ENCODE measurements around the gene DLL3.
A peak's percentile ranks its signal among the peaks of the same experiment; 100 is the strongest.

The DLL3 gene

GRCh38 chr19:39515551-39516191 is 16.9 kb downstream of the DLL3 start:
- DNase-seq (ENCODE audit: low read depth in 1 of 2, low spot score in 1 of 2) = no peak

GRCh38 chr19:39516270-39516669 is 17.5 kb downstream of the DLL3 start:
- DNase-seq (ENCODE audit: low read depth in 1 of 2, low spot score in 1 of 2) = no peak

GRCh38 chr19:39517432-39517831 is 18.7 kb downstream of the DLL3 start:
- DNase-seq (ENCODE audit: low read depth in 1 of 2, low spot score in 1 of 2) = no peak

GRCh38 chr19:39518458-39518857 is 19.7 kb downstream of the DLL3 start:
- no peak for DNase-seq (ENCODE audit: low read depth in 1 of 2, low spot score in 1 of 2)

GRCh38 chr19:39518975-39519374 is 20.2 kb downstream of the DLL3 start:
- DNase-seq (ENCODE audit: low read depth in 1 of 2, low spot score in 1 of 2) = no peak

GRCh38 chr19:39520541-39521484 is 22.1 kb downstream of the DLL3 start:
- no peak for DNase-seq (ENCODE audit: low read depth in 1 of 2, low spot score in 1 of 2)

GRCh38 chr19:39524495-39524894 is 25.7 kb downstream of the DLL3 start:
- no peak for DNase-seq (ENCODE audit: low read depth in 1 of 2, low spot score in 1 of 2)

- DNase-seq (ENCODE audit: low read depth in 1 of 2, low spot score in 1 of 2) = no peak
Observed at GRCh38 chr19:39525205-39525604, 26.5 kb downstream of the DLL3 start.

- DNase-seq (ENCODE audit: low read depth in 1 of 2, low spot score in 1 of 2) = no peak
Observed at GRCh38 chr19:39531834-39532232, 33.1 kb downstream of the DLL3 start.

- peak; percentile 87 to 89 for DNase-seq (ENCODE audit: low read depth in 1 of 2, low spot score in 1 of 2)
Observed at GRCh38 chr19:39532233-39533002, 33.7 kb downstream of the DLL3 start, which contains the start of gene EID2B. EID2B (minus strand) TSS chr19:39532852; CDS start chr19:39532802, 50 bp downstream.

- DNase-seq (ENCODE audit: low read depth in 1 of 2, low spot score in 1 of 2) = no peak
Observed at GRCh38 chr19:39533003-39533512, 34.3 kb downstream of the DLL3 start.

- no peak for DNase-seq (ENCODE audit: low read depth in 1 of 2, low spot score in 1 of 2)
Observed at GRCh38 chr19:39533791-39534190, 35.0 kb downstream of the DLL3 start.

GRCh38 chr19:39539165-39539517 is 40.4 kb downstream of the DLL3 start:
- no peak for DNase-seq (ENCODE audit: low read depth in 1 of 2, low spot score in 1 of 2)

- DNase-seq (ENCODE audit: low read depth in 1 of 2, low spot score in 1 of 2) = peak; percentile 84 to 88
Observed at GRCh38 chr19:39539518-39540332, 41.0 kb downstream of the DLL3 start, which contains the start of gene EID2. EID2 (minus strand) TSS chr19:39540161; CDS start chr19:39540079, 82 bp downstream.

GRCh38 chr19:39540333-39540673 is 41.6 kb downstream of the DLL3 start:
- no peak for DNase-seq (ENCODE audit: low read depth in 1 of 2, low spot score in 1 of 2)

GRCh38 chr19:39542206-39542605 is 43.5 kb downstream of the DLL3 start:
- DNase-seq (ENCODE audit: low read depth in 1 of 2, low spot score in 1 of 2) = no peak

GRCh38 chr19:39543477-39543857 is 44.7 kb downstream of the DLL3 start:
- no peak for DNase-seq (ENCODE audit: low read depth in 1 of 2, low spot score in 1 of 2)

- DNase-seq (ENCODE audit: low read depth in 1 of 2, low spot score in 1 of 2) = no peak
Observed at GRCh38 chr19:39544226-39544903, 45.6 kb downstream of the DLL3 start.

GRCh38 chr19:39544911-39545310 is 46.2 kb downstream of the DLL3 start:
- DNase-seq (ENCODE audit: low read depth in 1 of 2, low spot score in 1 of 2) = no peak

- no peak for DNase-seq (ENCODE audit: low read depth in 1 of 2, low spot score in 1 of 2)
Observed at GRCh38 chr19:39546599-39546998, 47.9 kb downstream of the DLL3 start.

Data from stimulated activated CD4-positive, alpha-beta T cell treated with anti-CD3 and anti-CD28 coated beads, Interleukin-15, amount 100 ng/mL, for 1 hour (primary cell).